ENCODE measurements around the gene NPVF. TPM values are rescaled to one million over a fixed set of nuclear protein-coding genes. Genes with fewer than 3 reads are reported as not detected.

Gene NPVF
- polyA plus RNA-seq = not detected
- long read RNA-seq, donor 1 = 0 reads
- long read RNA-seq, donor 2 = 0 reads
- long read RNA-seq, donor 3 = 0 reads
- long read RNA-seq, donor 4 = 0 reads
- long read RNA-seq, donor 5 = 0 reads
- long read RNA-seq, donor 6 = 0 reads
- long read RNA-seq, donor 7 = 0 reads
- long read RNA-seq, donor 8 = 0 reads
- long read RNA-seq, donor 9 = 0 reads
- long read RNA-seq, donor 10 = 0 reads
- long read RNA-seq, donor 11 = 0 reads

- Histone ChIP-seq H3K9me3 (ENCODE audit: control insufficient read depth, low read depth, low read length) (no peaks in the 10 kb centered on the region), H3K36me3 (ENCODE audit: control insufficient read depth, insufficient read depth, low read length) (no peaks in the 10 kb centered on the region), H3K4me3 (ENCODE audit: low read length) (no peak within 1 kb of the TSS), H3K27me3 (ENCODE audit: control insufficient read depth, insufficient read depth, low read length) (peaks cover 15% of the 10 kb centered on the region), H3K27ac (ENCODE audit: low read length) (no peak within 1 kb of the TSS), H3K4me1 (ENCODE audit: control insufficient read depth, insufficient read depth, low read length) (no peaks in the 10 kb centered on the region)
- no CpG with 5 or more reads among the region's 1 CpG for WGBS (ENCODE audit: insufficient coverage, low lambda C conversion rate)
- DNase-seq = no peak
These were observed at the start of gene NPVF for GRCh38 chr7:25228386-25228785. NPVF (minus strand) TSS chr7:25228486; CDS start chr7:25228439, 47 bp downstream.

- no peaks in the 10 kb centered on the region for H3K4me1 ChIP-seq (ENCODE audit: control insufficient read depth, insufficient read depth, low read length)
- H3K4me3 ChIP-seq (ENCODE audit: low read length) = no peak overlapping the region
- H3K27me3 ChIP-seq (ENCODE audit: control insufficient read depth, insufficient read depth, low read length) = no peaks in the 10 kb centered on the region
- H3K27ac ChIP-seq (ENCODE audit: low read length) = no peak overlapping the region
- WGBS (ENCODE audit: insufficient coverage, low lambda C conversion rate) = no CpG with 5 or more reads among the region's 3 CpGs
- no peak for DNase-seq
- no peaks in the 10 kb centered on the region for H3K36me3 ChIP-seq (ENCODE audit: control insufficient read depth, insufficient read depth, low read length)
- H3K9me3 ChIP-seq (ENCODE audit: control insufficient read depth, low read depth, low read length) = no peaks in the 10 kb centered on the region
These were observed 44.0 kb upstream of the NPVF start for GRCh38 chr7:25272265-25272664.

- Histone ChIP-seq H3K4me3 (ENCODE audit: low read length) (no peak overlapping the region), H3K4me1 (ENCODE audit: control insufficient read depth, insufficient read depth, low read length) (no peaks in the 10 kb centered on the region), H3K27me3 (ENCODE audit: control insufficient read depth, insufficient read depth, low read length) (peaks cover 2% of the 10 kb centered on the region), H3K9me3 (ENCODE audit: control insufficient read depth, low read depth, low read length) (no peaks in the 10 kb centered on the region), H3K36me3 (ENCODE audit: control insufficient read depth, insufficient read depth, low read length) (no peaks in the 10 kb centered on the region), H3K27ac (ENCODE audit: low read length) (no peak overlapping the region)
- no peak for DNase-seq
- no CpG with 5 or more reads among the region's 5 CpGs for WGBS (ENCODE audit: insufficient coverage, low lambda C conversion rate)
These were observed 35.1 kb upstream of the NPVF start for GRCh38 chr7:25263337-25263736.

GRCh38 chr7:25262586-25262985 lies 34.3 kb upstream of the NPVF start:
- Histone ChIP-seq H3K9me3 (ENCODE audit: control insufficient read depth, low read depth, low read length) (no peaks in the 10 kb centered on the region), H3K4me3 (ENCODE audit: low read length) (no peak overlapping the region), H3K36me3 (ENCODE audit: control insufficient read depth, insufficient read depth, low read length) (no peaks in the 10 kb centered on the region), H3K27ac (ENCODE audit: low read length) (no peak overlapping the region), H3K27me3 (ENCODE audit: control insufficient read depth, insufficient read depth, low read length) (peaks cover 2% of the 10 kb centered on the region), H3K4me1 (ENCODE audit: control insufficient read depth, insufficient read depth, low read length) (no peaks in the 10 kb centered on the region)
- DNase-seq = no peak
- no CpG with 5 or more reads among the region's 4 CpGs for WGBS (ENCODE audit: insufficient coverage, low lambda C conversion rate)

- Histone ChIP-seq H3K9me3 (ENCODE audit: control insufficient read depth, low read depth, low read length) (no peaks in the 10 kb centered on the region), H3K36me3 (ENCODE audit: control insufficient read depth, insufficient read depth, low read length) (no peaks in the 10 kb centered on the region), H3K4me3 (ENCODE audit: low read length) (no peak overlapping the region), H3K27ac (ENCODE audit: low read length) (no peak overlapping the region), H3K27me3 (ENCODE audit: control insufficient read depth, insufficient read depth, low read length) (peaks cover 2% of the 10 kb centered on the region), H3K4me1 (ENCODE audit: control insufficient read depth, insufficient read depth, low read length) (no peaks in the 10 kb centered on the region)
- no peak for DNase-seq
- 90% methylated on average over 2 of the region's 4 CpGs for WGBS (ENCODE audit: insufficient coverage, low lambda C conversion rate)
These were observed 33.4 kb upstream of the NPVF start for GRCh38 chr7:25261545-25262140.

GRCh38 chr7:25260862-25261494 lies 32.7 kb upstream of the NPVF start:
- peaks cover 6% of the 10 kb centered on the region for H3K4me1 ChIP-seq (ENCODE audit: control insufficient read depth, insufficient read depth, low read length)
- peak in 1 of 2 donors; percentile 19 for DNase-seq
- 54% methylated on average over 2 of the region's 5 CpGs for whole genome bisulfite sequencing (ENCODE audit: insufficient coverage, low lambda C conversion rate)
- H3K27me3 ChIP-seq (ENCODE audit: control insufficient read depth, insufficient read depth, low read length) = no peaks in the 10 kb centered on the region
- H3K9me3 ChIP-seq (ENCODE audit: control insufficient read depth, low read depth, low read length) = no peaks in the 10 kb centered on the region
- H3K4me3 ChIP-seq (ENCODE audit: low read length) = no peak overlapping the region
- H3K36me3 ChIP-seq (ENCODE audit: control insufficient read depth, insufficient read depth, low read length) = no peaks in the 10 kb centered on the region
- no peak overlapping the region for H3K27ac ChIP-seq (ENCODE audit: low read length)

GRCh38 chr7:25259487-25260243 lies 31.4 kb upstream of the NPVF start:
- Histone ChIP-seq H3K4me3 (ENCODE audit: low read length) (no peak overlapping the region), H3K4me1 (ENCODE audit: control insufficient read depth, insufficient read depth, low read length) (peaks cover 12% of the 10 kb centered on the region), H3K27me3 (ENCODE audit: control insufficient read depth, insufficient read depth, low read length) (no peaks in the 10 kb centered on the region), H3K9me3 (ENCODE audit: control insufficient read depth, low read depth, low read length) (no peaks in the 10 kb centered on the region), H3K27ac (ENCODE audit: low read length) (no peak overlapping the region), H3K36me3 (ENCODE audit: control insufficient read depth, insufficient read depth, low read length) (no peaks in the 10 kb centered on the region)
- peak; percentile 66 to 69 for DNase-seq
- WGBS (ENCODE audit: insufficient coverage, low lambda C conversion rate) = 43% methylated on average over 8 of the region's 13 CpGs

GRCh38 chr7:25256333-25256819 lies 28.1 kb upstream of the NPVF start:
- DNase-seq = no peak
- Histone ChIP-seq H3K4me3 (ENCODE audit: low read length) (no peak overlapping the region), H3K4me1 (ENCODE audit: control insufficient read depth, insufficient read depth, low read length) (peaks cover 12% of the 10 kb centered on the region), H3K27ac (ENCODE audit: low read length) (no peak overlapping the region), H3K27me3 (ENCODE audit: control insufficient read depth, insufficient read depth, low read length) (no peaks in the 10 kb centered on the region), H3K36me3 (ENCODE audit: control insufficient read depth, insufficient read depth, low read length) (no peaks in the 10 kb centered on the region), H3K9me3 (ENCODE audit: control insufficient read depth, low read depth, low read length) (no peaks in the 10 kb centered on the region)
- 80% methylated on average over 2 of the region's 6 CpGs for WGBS (ENCODE audit: insufficient coverage, low lambda C conversion rate)

GRCh38 chr7:25255611-25256332 lies 27.5 kb upstream of the NPVF start:
- H3K9me3 ChIP-seq (ENCODE audit: control insufficient read depth, low read depth, low read length) = no peaks in the 10 kb centered on the region
- H3K36me3 ChIP-seq (ENCODE audit: control insufficient read depth, insufficient read depth, low read length) = no peaks in the 10 kb centered on the region
- 58% methylated on average over 2 of the region's 7 CpGs for whole genome bisulfite sequencing (ENCODE audit: insufficient coverage, low lambda C conversion rate)
- no peak overlapping the region for H3K27ac ChIP-seq (ENCODE audit: low read length)
- DNase-seq = peak; percentile 40 to 54
- H3K27me3 ChIP-seq (ENCODE audit: control insufficient read depth, insufficient read depth, low read length) = no peaks in the 10 kb centered on the region
- H3K4me3 ChIP-seq (ENCODE audit: low read length) = no peak overlapping the region
- peaks cover 12% of the 10 kb centered on the region for H3K4me1 ChIP-seq (ENCODE audit: control insufficient read depth, insufficient read depth, low read length)

GRCh38 chr7:25254604-25255003 lies 26.3 kb upstream of the NPVF start:
- Histone ChIP-seq H3K9me3 (ENCODE audit: control insufficient read depth, low read depth, low read length) (no peaks in the 10 kb centered on the region), H3K27ac (ENCODE audit: low read length) (no peak overlapping the region), H3K4me1 (ENCODE audit: control insufficient read depth, insufficient read depth, low read length) (peaks cover 12% of the 10 kb centered on the region), H3K36me3 (ENCODE audit: control insufficient read depth, insufficient read depth, low read length) (no peaks in the 10 kb centered on the region), H3K27me3 (ENCODE audit: control insufficient read depth, insufficient read depth, low read length) (no peaks in the 10 kb centered on the region), H3K4me3 (ENCODE audit: low read length) (no peak overlapping the region)
- no peak for DNase-seq
- WGBS (ENCODE audit: insufficient coverage, low lambda C conversion rate) = 100% methylated on average over 1 of the region's 3 CpGs
